ENCODE data around the gene STOX1. TPM values are rescaled to one million over a fixed set of nuclear protein-coding genes. Genes with fewer than 3 reads are reported as not detected.

Gene STOX1
- total RNA-seq, 1 experiment from 2014 or later: 5.9 TPM

- TF ChIP-seq ZBTB33 (IDR thresholded peaks at IDR 0.05; ENCODE audit: extremely low read depth, insufficient replicate concordance, low read length) (no peak), SP1 (IDR thresholded peaks at IDR 0.05; ENCODE audit: low read depth) (no peak), POLR2AphosphoS5 (IDR thresholded peaks at IDR 0.05; ENCODE audit: low read depth, low read length) (no peak), TCF7L2 (IDR thresholded peaks at IDR 0.05; ENCODE audit: borderline replicate concordance, extremely low read depth, insufficient read depth, insufficient read length) (no peak), REST (IDR thresholded peaks at IDR 0.05; ENCODE audit: low read depth) (no peak), POLR2A (IDR thresholded peaks at IDR 0.05; ENCODE audit: borderline replicate concordance, extremely low read depth, insufficient read depth, insufficient read length) (no peak)
Observed at GRCh38 chr10:68877482-68878110, 50.3 kb downstream of the STOX1 start (continued).

- H3K27ac ChIP-seq (ENCODE audit: low read depth, low read length): no peak overlapping the region
- no peaks in the 10 kb centered on the region for H4K20me1 ChIP-seq (ENCODE audit: insufficient read depth)
- H2AFZ ChIP-seq (ENCODE audit: low read depth, low read length, poor library complexity, severe bottlenecking): no peak overlapping the region
- no peaks in the 10 kb centered on the region for H3K27me3 ChIP-seq (ENCODE audit: insufficient read depth, low read length)
- POLR2A ChIA-PET: no interaction called here
- H3K9me3 ChIP-seq (ENCODE audit: control insufficient read depth in 1 of 2, insufficient read depth in 1 of 2, low read depth in 1 of 2, low read length in 2 of 2): no peaks in the 10 kb centered on the region
- no peak overlapping the region for H3K4me2 ChIP-seq (ENCODE audit: low read length)
- RAD21 ChIA-PET (ENCODE audit: low non-redundant PET in 1 of 2, low total read pairs in 2 of 2, uncharacterized antibody in 2 of 2, unreplicated experiment in 2 of 2): no interaction called here
- ATAC-seq: no peak
- H3K9ac ChIP-seq (ENCODE audit: low read length): no peak overlapping the region
- no peak overlapping the region for H3K4me3 ChIP-seq (replicated peaks in 1 of 2; ENCODE audit: low read depth in 1 of 2, low read length in 2 of 2)
- no peaks in the 10 kb centered on the region for H3K9me2 ChIP-seq (ENCODE audit: insufficient read depth)
- no peaks in the 10 kb centered on the region for H3K36me3 ChIP-seq (ENCODE audit: control insufficient read depth in 1 of 2, insufficient read depth in 2 of 2, low read length in 2 of 2)
- H3K4me1 ChIP-seq (ENCODE audit: control insufficient read depth in 1 of 2, insufficient read depth in 2 of 2, low read length in 2 of 2): no peaks in the 10 kb centered on the region
- intact Hi-C loops (cut with micrococcal nuclease): no loop called here
- TF ChIP-seq SRF (IDR thresholded peaks at IDR 0.05; ENCODE audit: low read depth) (no peak), CEBPB (IDR thresholded peaks at IDR 0.05; ENCODE audit: low read depth) (no peak)
- no peaks in the 10 kb centered on the region for H3K79me2 ChIP-seq (ENCODE audit: insufficient read depth, low read length)
- CTCF ChIA-PET: no interaction called here
- no peak for DNase-seq (ENCODE audit: low read depth, low spot score)
- no TSS peak for BruUV-seq (replicated peaks)
Observed at GRCh38 chr10:68878496-68878895, 51.2 kb downstream of the STOX1 start.

Measured in HCT116 (cell line).